Measurements from ENCODE around the gene RAD9A.

RAD9A gene

DNA sequence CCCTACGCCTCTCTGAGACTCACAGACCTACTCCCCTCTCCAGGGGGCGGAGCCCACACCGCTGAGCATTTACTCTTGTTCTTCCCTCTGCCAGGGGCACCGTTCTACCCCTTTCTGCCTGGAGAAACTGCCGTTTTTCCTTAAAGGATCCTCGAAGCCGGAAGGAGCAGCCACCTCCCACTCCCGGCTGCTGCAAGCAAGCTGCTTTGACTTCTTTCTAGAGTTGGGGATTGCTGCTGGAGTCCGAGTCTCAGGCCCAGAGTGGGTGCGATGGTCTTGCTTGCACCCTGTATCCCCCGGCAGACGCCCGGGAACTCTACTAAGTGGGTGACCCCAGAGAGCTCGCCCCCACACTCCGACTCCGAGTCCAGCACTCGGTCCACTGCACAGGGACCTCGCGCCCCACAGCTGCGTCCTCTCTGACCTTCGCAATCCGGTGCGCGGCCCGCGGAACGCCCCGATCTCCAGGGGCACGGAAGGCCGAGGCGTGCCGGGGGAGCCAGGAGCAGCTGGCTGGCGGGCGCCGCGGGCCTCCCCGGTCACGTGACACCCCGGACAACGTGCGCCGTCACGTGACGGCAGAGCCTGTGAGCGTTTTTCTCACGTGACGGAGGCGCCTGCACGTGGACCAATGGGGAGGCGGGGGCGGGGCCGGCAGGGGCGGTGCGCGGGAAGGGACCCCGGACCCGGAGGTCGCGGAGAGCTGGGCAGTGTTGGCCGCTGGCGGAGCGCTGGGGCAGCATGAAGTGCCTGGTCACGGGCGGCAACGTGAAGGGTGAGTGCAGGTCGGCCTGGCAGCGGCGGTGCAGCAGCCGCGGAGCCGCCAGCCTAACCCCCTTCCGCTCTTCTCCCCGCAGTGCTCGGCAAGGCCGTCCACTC is at the start of gene RAD9A:
RAD9A (plus strand) TSS at position 683 of the 879 bp plus-strand sequence; CDS start at position 742, 59 bp downstream.
- peak; percentile 76 for DNase-seq (ENCODE audit: low read depth)
- TF ChIP-seq, protein P1, sequence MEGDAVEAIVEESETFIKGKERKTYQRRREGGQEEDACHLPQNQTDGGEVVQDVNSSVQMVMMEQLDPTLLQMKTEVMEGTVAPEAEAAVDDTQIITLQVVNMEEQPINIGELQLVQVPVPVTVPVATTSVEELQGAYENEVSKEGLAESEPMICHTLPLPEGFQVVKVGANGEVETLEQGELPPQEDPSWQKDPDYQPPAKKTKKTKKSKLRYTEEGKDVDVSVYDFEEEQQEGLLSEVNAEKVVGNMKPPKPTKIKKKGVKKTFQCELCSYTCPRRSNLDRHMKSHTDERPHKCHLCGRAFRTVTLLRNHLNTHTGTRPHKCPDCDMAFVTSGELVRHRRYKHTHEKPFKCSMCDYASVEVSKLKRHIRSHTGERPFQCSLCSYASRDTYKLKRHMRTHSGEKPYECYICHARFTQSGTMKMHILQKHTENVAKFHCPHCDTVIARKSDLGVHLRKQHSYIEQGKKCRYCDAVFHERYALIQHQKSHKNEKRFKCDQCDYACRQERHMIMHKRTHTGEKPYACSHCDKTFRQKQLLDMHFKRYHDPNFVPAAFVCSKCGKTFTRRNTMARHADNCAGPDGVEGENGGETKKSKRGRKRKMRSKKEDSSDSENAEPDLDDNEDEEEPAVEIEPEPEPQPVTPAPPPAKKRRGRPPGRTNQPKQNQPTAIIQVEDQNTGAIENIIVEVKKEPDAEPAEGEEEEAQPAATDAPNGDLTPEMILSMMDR (IDR thresholded peaks at IDR 0.05; ENCODE audit: control insufficient read depth, extremely low read depth, insufficient read depth): no peak
- peak within 1 kb of the TSS; percentile 96 for H3K4me3 ChIP-seq (ENCODE audit: low read depth, low read length)

DNA sequence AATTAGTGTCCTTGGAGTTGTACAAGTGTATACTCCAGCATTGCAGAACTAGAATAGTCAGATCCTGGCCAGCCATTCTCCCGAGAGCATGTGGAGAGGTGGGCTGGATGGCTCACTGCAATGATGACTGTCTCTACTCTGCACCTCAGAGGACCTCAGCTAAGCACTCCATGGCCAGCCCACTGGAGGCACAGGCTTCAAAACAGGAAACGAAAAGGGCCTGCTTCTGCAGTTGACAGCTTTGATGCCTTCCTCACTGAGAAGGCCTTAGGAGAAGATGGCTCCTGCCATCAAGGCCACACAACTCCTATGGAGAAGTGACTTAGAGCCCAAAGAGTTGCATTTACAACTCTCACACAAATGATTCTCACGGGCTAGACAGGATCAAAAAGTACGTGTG is 47.5 kb upstream of the RAD9A start:
- H3K4me3 ChIP-seq (ENCODE audit: low read depth, low read length): no peak overlapping the region
- no peak for DNase-seq (ENCODE audit: low read depth)
- TF ChIP-seq, protein P1 (IDR thresholded peaks at IDR 0.05; ENCODE audit: control insufficient read depth, extremely low read depth, insufficient read depth): no peak

DNA sequence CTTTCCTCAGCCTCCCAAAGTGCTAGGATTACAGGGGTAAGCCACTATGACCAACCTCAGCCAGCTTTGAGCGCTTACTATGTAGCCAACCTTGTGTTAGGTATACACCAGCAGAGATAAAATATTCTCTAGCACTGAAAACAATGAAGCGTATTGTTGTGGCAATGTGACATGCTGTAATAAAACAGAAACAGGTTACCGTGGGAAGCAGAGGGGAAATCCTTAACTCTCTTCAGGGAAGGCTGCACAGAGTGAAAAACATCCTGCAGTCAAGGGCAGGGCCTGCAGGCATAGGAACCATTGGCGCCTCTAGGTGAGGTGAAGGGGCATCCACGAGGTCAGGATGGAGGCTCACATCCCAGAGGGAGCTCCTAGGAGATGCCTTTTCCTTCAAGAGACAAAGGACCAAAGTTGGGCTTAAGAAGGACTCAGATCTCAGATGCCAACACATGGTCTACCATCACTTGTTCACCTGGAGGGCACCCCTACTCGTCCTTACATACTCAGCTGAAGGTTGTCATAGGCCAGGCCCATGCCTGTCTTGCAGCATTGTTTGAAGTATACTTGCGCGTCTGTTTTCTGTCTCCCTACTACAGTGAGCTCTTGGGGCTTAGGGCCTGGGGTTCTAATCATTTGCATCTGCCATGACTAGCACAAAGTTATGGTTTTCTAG is 46.4 kb upstream of the RAD9A start:
- no peak overlapping the region for H3K4me3 ChIP-seq (ENCODE audit: low read depth, low read length)
- TF ChIP-seq, protein P1 (IDR thresholded peaks at IDR 0.05; ENCODE audit: control insufficient read depth, extremely low read depth, insufficient read depth): no peak
- no peak for DNase-seq (ENCODE audit: low read depth)

DNA sequence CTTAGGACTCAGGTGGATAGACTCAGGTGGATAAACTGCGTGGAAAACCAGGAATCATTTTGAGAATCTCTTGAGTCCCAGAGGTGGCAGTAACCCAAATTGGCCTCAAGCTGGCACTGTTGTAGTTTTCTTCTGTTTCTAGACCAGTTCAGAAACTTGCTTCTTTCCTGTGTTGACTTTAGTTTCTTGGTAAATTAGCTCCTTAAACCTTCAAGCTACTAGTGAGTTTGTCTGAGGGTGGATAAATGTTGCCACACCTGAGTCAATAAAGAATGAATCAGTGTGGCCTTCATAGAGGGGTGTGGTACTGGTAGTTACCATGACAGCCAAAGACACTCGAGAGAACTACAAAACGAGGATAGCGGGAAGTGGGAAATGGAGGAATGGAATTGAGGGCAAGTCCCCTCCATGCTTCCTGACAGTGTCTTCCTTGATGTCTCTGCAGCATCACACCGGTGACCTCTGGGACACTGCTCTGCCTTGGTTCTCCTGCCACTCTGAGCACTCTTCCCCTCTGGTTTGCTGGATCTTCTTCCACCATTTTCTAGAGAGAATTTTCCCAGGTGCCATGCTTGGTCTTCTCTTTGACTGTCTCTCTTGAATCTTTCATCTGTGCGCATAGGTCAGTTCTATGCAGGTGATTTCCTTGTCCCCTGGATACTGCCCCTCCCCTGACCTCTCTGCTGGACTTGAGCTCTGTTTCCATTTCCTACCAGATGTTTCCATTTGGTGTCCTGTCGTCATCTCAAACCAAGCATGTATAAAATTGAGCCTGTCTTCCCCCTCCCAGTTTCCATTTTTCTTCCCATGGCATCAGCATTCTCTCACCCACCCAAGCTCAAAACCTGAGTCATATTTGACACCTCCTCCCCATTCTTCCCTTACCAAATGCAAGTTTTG is 45.6 kb upstream of the RAD9A start:
- no peak overlapping the region for H3K4me3 ChIP-seq (ENCODE audit: low read depth, low read length)
- TF ChIP-seq, protein P1 (IDR thresholded peaks at IDR 0.05; ENCODE audit: control insufficient read depth, extremely low read depth, insufficient read depth): peak; percentile 56
- DNase-seq (ENCODE audit: low read depth): peak; percentile 91

DNA sequence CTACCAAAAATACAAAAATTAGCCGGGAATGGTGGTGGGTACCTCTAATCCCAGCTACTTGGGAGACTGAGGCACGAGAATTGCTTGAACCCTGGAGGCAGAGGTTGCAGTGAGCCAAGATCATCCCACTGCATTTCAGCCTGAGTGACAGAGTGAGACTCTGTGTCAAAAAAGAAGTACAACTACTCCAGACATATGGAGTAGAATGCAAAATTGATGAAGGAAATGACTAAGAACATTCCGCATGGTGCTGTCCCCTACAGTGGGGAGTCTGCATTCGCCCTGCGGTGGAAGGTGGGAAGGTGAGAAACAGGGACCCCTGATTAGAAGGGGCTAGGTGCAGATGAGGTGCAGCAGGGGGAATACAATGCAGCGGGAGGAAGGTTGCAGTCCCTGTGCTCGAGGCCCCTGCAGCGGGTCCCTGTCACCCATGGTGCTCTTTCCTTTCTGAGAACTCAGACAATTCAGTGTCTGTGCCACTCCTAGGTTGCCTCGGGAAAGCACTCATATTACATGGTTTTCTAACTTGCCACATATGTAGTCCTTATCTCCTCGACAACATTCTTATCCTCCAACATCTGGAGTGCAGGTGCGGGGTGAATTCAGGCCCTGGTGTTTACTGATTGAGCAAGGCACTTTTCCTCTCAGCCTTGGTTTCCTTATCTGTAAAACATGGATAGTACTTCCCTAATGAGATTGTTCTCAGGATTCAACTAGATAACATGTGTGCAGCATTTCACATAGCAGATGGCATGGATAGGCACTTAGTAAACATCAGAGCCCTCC is 43.6 kb upstream of the RAD9A start:
- TF ChIP-seq, protein P1 (IDR thresholded peaks at IDR 0.05; ENCODE audit: control insufficient read depth, extremely low read depth, insufficient read depth): no peak
- no peak for DNase-seq (ENCODE audit: low read depth)

DNA sequence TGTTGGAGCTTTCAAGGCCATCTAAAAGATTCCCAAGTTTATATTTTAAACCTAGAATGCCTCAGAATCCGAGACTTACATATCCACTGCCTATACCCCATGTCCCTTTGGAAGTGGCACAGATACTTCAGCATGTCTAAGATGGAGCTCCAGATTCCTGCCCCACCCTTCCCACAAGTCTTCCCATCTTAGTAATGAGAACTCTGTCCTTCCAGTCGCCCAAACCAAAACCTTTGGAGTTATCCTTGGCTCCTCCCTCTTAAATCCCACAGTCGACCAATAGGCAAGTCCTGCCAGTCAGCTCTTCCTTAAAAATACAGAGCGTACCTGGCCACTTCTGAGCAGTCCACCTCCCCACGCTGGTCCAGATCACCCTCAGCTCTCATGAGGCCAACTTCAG is 42.8 kb upstream of the RAD9A start:
- TF ChIP-seq, protein P1 (IDR thresholded peaks at IDR 0.05; ENCODE audit: control insufficient read depth, extremely low read depth, insufficient read depth): no peak
- H3K4me3 ChIP-seq (ENCODE audit: low read depth, low read length): no peak overlapping the region
- DNase-seq (ENCODE audit: low read depth): no peak

More for the DNA sequence above, 43.6 kb upstream of the RAD9A start:
- no peak overlapping the region for H3K4me3 ChIP-seq (ENCODE audit: low read depth, low read length)

Data from LNCaP clone FGC (cell line).